ENCODE measurements around the gene RPS8. TPM values are rescaled to one million over a fixed set of nuclear protein-coding genes. Genes with fewer than 3 reads are reported as not detected.
"Not testable (repeated sequence)": the region's sequence is repeated elsewhere in the genome, so short reads cannot be mapped to it uniquely, and the experiment has no call there.

The RPS8 gene
- total RNA-seq, 2 donors from 2014 or later = 1,019 to 1,075 TPM

GRCh38 chr1:44808938-44809917 is 33.9 kb downstream of the RPS8 start:
- Histone ChIP-seq H3K4me3 (peak overlapping the region; percentile 59), H3K27ac (peak overlapping the region; percentile 99 to 100), H3K9me3 (no peaks in the 10 kb centered on the region), H3K4me1 (ENCODE audit: control insufficient read depth in 1 of 2, low read depth in 2 of 2) (peaks cover 54 to 92% of the 10 kb centered on the region in 2 donors), H3K36me3 (peaks cover 24% of the 10 kb centered on the region), H3K27me3 (replicated peaks; ENCODE audit: insufficient read depth) (no peaks in the 10 kb centered on the region)
- no peak for ATAC-seq (ENCODE audit: insufficient number of reproducible peaks, low FRiP score, low read depth)
- TF ChIP-seq CTCF (IDR thresholded peaks at IDR 0.05) = no peak
- DNase-seq (ENCODE audit: low spot score) = no peak

GRCh38 chr1:44810101-44810761 is 34.9 kb downstream of the RPS8 start:
- TF ChIP-seq CTCF (IDR thresholded peaks at IDR 0.05) = no peak
- ATAC-seq (ENCODE audit: insufficient number of reproducible peaks, low FRiP score, low read depth) (no peak), DNase-seq (ENCODE audit: low spot score) (no peak)
- peak overlapping the region; percentile 99 to 100 for H3K27ac ChIP-seq
- H3K4me1 ChIP-seq (ENCODE audit: control insufficient read depth in 1 of 2, low read depth in 2 of 2) = peaks cover 54 to 82% of the 10 kb centered on the region in 2 donors
- H3K9me3 ChIP-seq = no peaks in the 10 kb centered on the region
- H3K4me3 ChIP-seq = peak overlapping the region; percentile 59
- H3K36me3 ChIP-seq = peaks cover 17% of the 10 kb centered on the region
- no peaks in the 10 kb centered on the region for H3K27me3 ChIP-seq (replicated peaks; ENCODE audit: insufficient read depth)

- not testable (repeated sequence) for H3K9me3 ChIP-seq; ATAC-seq (ENCODE audit: insufficient number of reproducible peaks, low FRiP score, low read depth); H3K27me3 ChIP-seq (replicated peaks; ENCODE audit: insufficient read depth); DNase-seq (ENCODE audit: low spot score)
- peaks cover 53 to 77% of the 10 kb centered on the region in 2 donors for H3K4me1 ChIP-seq (ENCODE audit: control insufficient read depth in 1 of 2, low read depth in 2 of 2)
- peaks cover 12% of the 10 kb centered on the region for H3K36me3 ChIP-seq
- H3K4me3 ChIP-seq = peak overlapping the region; percentile 59
- peak overlapping the region; percentile 99 to 100 for H3K27ac ChIP-seq
These were observed 35.4 kb downstream of the RPS8 start for GRCh38 chr1:44810762-44811105.

- Histone ChIP-seq H3K9me3 (no peaks in the 10 kb centered on the region), H3K36me3 (peaks cover 8% of the 10 kb centered on the region), H3K27me3 (replicated peaks; ENCODE audit: insufficient read depth) (no peaks in the 10 kb centered on the region), H3K27ac (peak overlapping the region; percentile 99 to 100), H3K4me3 (peak overlapping the region; percentile 2), H3K4me1 (ENCODE audit: control insufficient read depth in 1 of 2, low read depth in 2 of 2) (peaks cover 48 to 72% of the 10 kb centered on the region in 2 donors)
- no peak for ATAC-seq (ENCODE audit: insufficient number of reproducible peaks, low FRiP score, low read depth)
- no peak for DNase-seq (ENCODE audit: low spot score)
- TF ChIP-seq CTCF (IDR thresholded peaks at IDR 0.05) = no peak
These were observed 35.9 kb downstream of the RPS8 start for GRCh38 chr1:44811234-44811633.

DNA sequence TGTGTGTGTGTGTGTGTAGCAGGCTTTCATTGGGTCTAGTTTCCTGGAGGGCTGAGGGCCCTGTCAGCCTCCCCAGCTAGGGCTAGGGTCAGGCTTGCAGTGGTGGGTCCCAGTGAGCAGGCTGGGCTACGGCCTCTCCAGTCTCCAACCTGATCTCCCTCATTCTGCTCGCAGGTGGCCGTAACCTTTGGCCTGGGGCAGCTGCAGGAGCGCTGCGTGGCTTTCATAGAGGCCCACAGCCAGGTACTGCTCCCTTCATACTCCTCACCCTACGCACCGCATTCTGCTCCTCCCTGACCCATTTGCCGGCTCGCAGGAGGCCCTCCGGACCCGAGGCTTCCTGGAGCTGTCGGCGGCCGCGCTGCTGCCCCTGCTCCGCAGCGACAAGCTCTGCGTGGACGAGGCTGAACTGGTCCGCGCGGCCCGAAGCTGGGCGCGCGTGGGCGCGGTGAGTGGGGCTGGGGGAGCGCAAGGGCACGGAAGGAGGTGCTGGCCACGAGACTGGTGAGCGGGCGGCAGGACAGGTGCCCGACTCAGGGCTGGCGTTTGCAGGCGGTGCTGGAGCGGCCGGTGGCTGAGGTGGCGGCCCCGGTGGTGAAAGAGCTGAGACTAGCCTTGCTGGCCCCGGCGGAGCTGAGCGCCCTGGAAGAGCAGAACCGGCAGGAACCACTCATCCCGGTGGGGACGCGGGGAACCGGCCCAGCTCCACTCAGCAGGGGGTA is 37.6 kb downstream of the RPS8 start:
- Histone ChIP-seq H3K9me3 (no peaks in the 10 kb centered on the region), H3K4me1 (ENCODE audit: control insufficient read depth in 1 of 2, low read depth in 2 of 2) (peaks cover 38 to 54% of the 10 kb centered on the region in 2 donors), H3K27me3 (replicated peaks; ENCODE audit: insufficient read depth) (no peaks in the 10 kb centered on the region), H3K36me3 (peaks cover 8% of the 10 kb centered on the region), H3K4me3 (peak overlapping the region; percentile 64), H3K27ac (peak overlapping the region; percentile 56 to 99)
- ATAC-seq (ENCODE audit: insufficient number of reproducible peaks, low FRiP score, low read depth) = no peak
- no peak for TF ChIP-seq CTCF (IDR thresholded peaks at IDR 0.05)
- no peak for DNase-seq (ENCODE audit: low spot score)

DNA sequence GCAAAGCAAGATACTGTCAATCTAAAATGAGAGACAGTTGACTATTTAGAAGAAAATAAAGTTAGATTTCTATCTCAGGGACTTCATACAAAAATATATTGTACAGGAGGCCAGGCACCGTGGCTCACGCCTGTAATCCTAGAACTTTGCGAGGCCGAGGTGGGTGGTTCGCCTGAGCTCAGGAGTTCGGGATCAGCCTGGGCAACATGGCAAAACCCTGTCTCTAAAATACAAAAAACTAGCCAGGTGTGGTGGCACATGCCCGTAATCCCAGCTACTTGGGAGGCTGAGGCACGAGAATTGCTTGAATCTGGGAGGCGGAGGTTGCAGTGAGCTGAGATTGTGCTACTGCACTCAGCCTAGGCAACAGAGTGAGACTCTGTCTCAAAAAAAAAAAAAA is 40.6 kb downstream of the RPS8 start:
- peaks cover 13 to 50% of the 10 kb centered on the region in 2 donors for H3K4me1 ChIP-seq (ENCODE audit: control insufficient read depth in 1 of 2, low read depth in 2 of 2)
- H3K27me3 ChIP-seq (replicated peaks; ENCODE audit: insufficient read depth); ATAC-seq (ENCODE audit: insufficient number of reproducible peaks, low FRiP score, low read depth); H3K4me3 ChIP-seq; DNase-seq (ENCODE audit: low spot score); H3K27ac ChIP-seq; H3K9me3 ChIP-seq; H3K36me3 ChIP-seq: not testable (repeated sequence)
